Stimulated activated CD4-positive, alpha-beta T cell treated with anti-CD3 and anti-CD28 coated beads, Interleukin-1b, Interleukin-23, amount 100 ng/mL, for 24 hours (primary cell): Measurements from ENCODE around the gene KMT2D.

Experiments used
- DNase-seq, 4 experiments: peaks; one replicate each; pipeline ENCODE4 v3.0.0-alpha.2; 2020; ENCODE audit warnings: low read depth in 4 of 4, low spot score in 1 of 4

KMT2D gene

GRCh38 chr12:49020441-49020840 lies 40.2 kb downstream of the KMT2D start:
- no peak for DNase-seq

- no peak for DNase-seq
Observed at GRCh38 chr12:49019443-49020324, 40.9 kb downstream of the KMT2D start.

- no peak for DNase-seq
Observed at GRCh38 chr12:49019120-49019430, 41.5 kb downstream of the KMT2D start.

GRCh38 chr12:49018261-49019119 lies 42.1 kb downstream of the KMT2D start, which contains the start of gene PRKAG1:
Gene PRKAG1, minus strand, starts transcription at chr12:49018776. Its CDS starts 36 bp downstream, at chr12:49018740.
- peak; percentile 75 to 95 (median 88) for DNase-seq

GRCh38 chr12:49017891-49018260 lies 42.7 kb downstream of the KMT2D start:
- no peak for DNase-seq

- no peak for DNase-seq
Observed at GRCh38 chr12:49015196-49015595, 45.4 kb downstream of the KMT2D start.

- DNase-seq: no peak
Observed at GRCh38 chr12:49014547-49014946, 46.0 kb downstream of the KMT2D start.

GRCh38 chr12:49013428-49013827 lies 47.2 kb downstream of the KMT2D start:
- DNase-seq: no peak

GRCh38 chr12:49012739-49013138 lies 47.9 kb downstream of the KMT2D start:
- no peak for DNase-seq
